ENCODE results near the gene PTPRD. TPM values are rescaled to one million over a fixed set of nuclear protein-coding genes. Genes with fewer than 3 reads are reported as not detected.

Gene PTPRD
- total RNA-seq, 1 experiment from 2014 or later, result 32.5 TPM

DNA sequence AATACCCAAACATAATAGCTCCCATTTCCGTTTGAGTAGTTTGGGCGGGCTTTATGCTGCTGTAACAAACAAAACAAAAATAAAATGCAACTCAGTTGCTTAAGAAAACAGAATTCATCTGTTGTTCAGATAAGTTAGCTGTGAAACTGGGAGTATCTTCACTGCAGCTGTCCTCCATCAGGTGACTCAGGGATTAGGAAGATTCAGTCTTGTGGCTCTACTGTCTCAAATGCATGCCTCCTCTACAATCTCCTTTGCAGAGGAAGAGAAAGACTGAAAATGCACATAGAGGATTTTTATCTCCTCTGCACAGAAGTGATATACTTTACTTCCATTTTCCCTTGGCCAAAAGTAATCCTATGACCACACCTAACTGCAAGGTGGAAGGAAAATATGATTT is 883.7 kb downstream of the PTPRD start:
- Mint-ChIP-seq H3K27ac (no peak overlapping the region), H3K27me3 (ENCODE audit: low read depth) (no peaks in the 10 kb centered on the region), H3K9me3 (no peaks in the 10 kb centered on the region), H3K4me3 (no peak overlapping the region), H3K4me1 (peaks cover 0 to 4% of the 10 kb centered on the region in 2 experiments; a peak in 1 of 4 replicates), H3K36me3 (ENCODE audit: insufficient read depth in 1 of 3, low read depth in 3 of 3) (no peaks in the 10 kb centered on the region; a peak in 1 of 7 replicates)
- no peak overlapping the region for H4K91ac ChIP-seq (ENCODE audit: insufficient read length, low read depth, low read length)
- no peaks in the 10 kb centered on the region for H4K20me1 ChIP-seq (ENCODE audit: control insufficient read depth, insufficient read depth, insufficient read length)
- H3K79me1 ChIP-seq (ENCODE audit: insufficient read depth, low read depth, low read length, poor library complexity, severe bottlenecking), result no peaks in the 10 kb centered on the region
- no peak overlapping the region for H2AFZ ChIP-seq (ENCODE audit: low read length)
- no peaks in the 10 kb centered on the region for H3K9me3 ChIP-seq (ENCODE audit: control insufficient read depth, low read depth, low read length)
- H3K27ac ChIP-seq (ENCODE audit: insufficient read length, low read depth, low read length), result no peak overlapping the region
- no peaks in the 10 kb centered on the region for H3K27me3 ChIP-seq (ENCODE audit: insufficient read depth, low read length)
- no peak overlapping the region for H3K9ac ChIP-seq (ENCODE audit: extremely low read depth, insufficient read length, low read length)
- H3K56ac ChIP-seq (ENCODE audit: insufficient read length, low read depth, low read length), result no peak overlapping the region
- H3K23ac ChIP-seq (ENCODE audit: insufficient read length, low read depth, low read length), result no peak overlapping the region
- TF ChIP-seq, protein P1, sequence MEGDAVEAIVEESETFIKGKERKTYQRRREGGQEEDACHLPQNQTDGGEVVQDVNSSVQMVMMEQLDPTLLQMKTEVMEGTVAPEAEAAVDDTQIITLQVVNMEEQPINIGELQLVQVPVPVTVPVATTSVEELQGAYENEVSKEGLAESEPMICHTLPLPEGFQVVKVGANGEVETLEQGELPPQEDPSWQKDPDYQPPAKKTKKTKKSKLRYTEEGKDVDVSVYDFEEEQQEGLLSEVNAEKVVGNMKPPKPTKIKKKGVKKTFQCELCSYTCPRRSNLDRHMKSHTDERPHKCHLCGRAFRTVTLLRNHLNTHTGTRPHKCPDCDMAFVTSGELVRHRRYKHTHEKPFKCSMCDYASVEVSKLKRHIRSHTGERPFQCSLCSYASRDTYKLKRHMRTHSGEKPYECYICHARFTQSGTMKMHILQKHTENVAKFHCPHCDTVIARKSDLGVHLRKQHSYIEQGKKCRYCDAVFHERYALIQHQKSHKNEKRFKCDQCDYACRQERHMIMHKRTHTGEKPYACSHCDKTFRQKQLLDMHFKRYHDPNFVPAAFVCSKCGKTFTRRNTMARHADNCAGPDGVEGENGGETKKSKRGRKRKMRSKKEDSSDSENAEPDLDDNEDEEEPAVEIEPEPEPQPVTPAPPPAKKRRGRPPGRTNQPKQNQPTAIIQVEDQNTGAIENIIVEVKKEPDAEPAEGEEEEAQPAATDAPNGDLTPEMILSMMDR (conservative IDR thresholded peaks at IDR 0.05), result no peak
- no CpG with 5 or more reads among the region's 2 CpGs for WGBS (ENCODE audit: extremely low coverage, insufficient read length, low lambda C conversion rate)
- no peak overlapping the region for H2BK15ac ChIP-seq (ENCODE audit: low read depth, low read length)
- no peak overlapping the region for H3K18ac ChIP-seq (ENCODE audit: insufficient read length, low read depth, low read length)
- H3K23me2 ChIP-seq (ENCODE audit: insufficient read length, low read depth, low read length, poor library complexity, severe bottlenecking), result no peaks in the 10 kb centered on the region
- no peak for DNase-seq
- H2BK12ac ChIP-seq (ENCODE audit: insufficient read length, low read depth, low read length), result no peak overlapping the region
- H4K5ac ChIP-seq (ENCODE audit: insufficient read length, low read depth, low read length), result no peak overlapping the region
- no peak overlapping the region for H4K8ac ChIP-seq (replicated peaks; ENCODE audit: insufficient read length, low read depth, low read length)
- H3K4me1 ChIP-seq (ENCODE audit: insufficient read depth, low read length), result no peaks in the 10 kb centered on the region
- H3K79me2 ChIP-seq (ENCODE audit: insufficient read depth, low read length), result 0 out of 2 replicates have a peak, but pooled peaks cover 2% of the 10 kb centered on the region
- H3K4ac ChIP-seq (ENCODE audit: low read depth, low read length), result no peak overlapping the region
- no peak overlapping the region for H3T11ph ChIP-seq (ENCODE audit: low read length)
- H2AK5ac ChIP-seq (ENCODE audit: insufficient read length, low read length), result no peak overlapping the region
- no peak overlapping the region for H3K4me2 ChIP-seq (ENCODE audit: insufficient read depth, insufficient read length, low read length)
- no peak overlapping the region for H2BK120ac ChIP-seq (ENCODE audit: low read depth, low read length, poor library complexity, severe bottlenecking)
- no peak overlapping the region for H2BK5ac ChIP-seq (ENCODE audit: insufficient read length, low read length)
- H2BK20ac ChIP-seq (ENCODE audit: low read depth, low read length, poor library complexity, severe bottlenecking), result no peak overlapping the region
- H3K14ac ChIP-seq (ENCODE audit: insufficient read depth, low read length), result no peak overlapping the region

All from H9 (cell line).